HepG2 (cell line): ENCODE data around the gene NUP85. TPM values are rescaled to one million over a fixed set of nuclear protein-coding genes. Genes with fewer than 3 reads are reported as not detected.
A peak's percentile ranks its signal among the peaks of the same experiment; 100 is the strongest.

Experiments
- CBX2 ChIP-seq, 2 experiments: fragments of 200-600 bp in 1 of 2; sonication (generic); formaldehyde crosslinking in 1 of 2; IDR thresholded peaks; 2 replicates each; pipeline versions ENCODE4 v1.7.0 to v1.8.1; 2018 to 2022; ENCODE audit warnings: low read depth in 2 of 2, low read length in 1 of 2, mild to moderate bottlenecking in 1 of 2, missing genetic modification reagents in 1 of 2
- JARID2 ChIP-seq: sonication (generic); formaldehyde crosslinking; IDR thresholded peaks from 2 replicates; pipeline ENCODE4 v1.8.1; 2023; ENCODE audit warnings: missing genetic modification reagents, inconsistent platforms; ENCODE audit not compliant: insufficient replicate concordance
- PHF8 ChIP-seq: sonication (generic); formaldehyde crosslinking; IDR thresholded peaks from 2 replicates; pipeline ENCODE4 v1.5.0; 2020; ENCODE audit warnings: missing genetic modification reagents
- RFX5 ChIP-seq: IDR thresholded peaks from 2 replicates; pipeline ENCODE4 v1.6.1; 2011; ENCODE audit warnings: low read depth, low read length, improper control_type of control experiment
- SAP130 ChIP-seq: IDR thresholded peaks from 2 replicates; pipeline ENCODE4 v1.6.1; 2016; ENCODE audit warnings: low read depth
- SP4 ChIP-seq: sonication (generic); formaldehyde crosslinking; IDR thresholded peaks from 2 replicates; pipeline ENCODE4 v1.8.1; 2023; ENCODE audit warnings: mild to moderate bottlenecking, missing genetic modification reagents
- ZNF207 ChIP-seq: fragments of 450-650 bp; IDR thresholded peaks from 2 replicates; pipeline ENCODE4 v1.6.1; 2016; ENCODE audit warnings: antibody characterized with exemption, borderline replicate concordance
- ZNF253 ChIP-seq: sonication (generic); formaldehyde crosslinking; IDR thresholded peaks from 2 replicates; pipeline ENCODE4 v1.8.0; 2022; ENCODE audit warnings: mild to moderate bottlenecking, missing genetic modification reagents, borderline replicate concordance
- ZNF614 ChIP-seq: IDR thresholded peaks from 2 replicates; pipeline ENCODE4 v1.6.1; 2018; ENCODE audit warnings: missing biosample characterization, missing genetic modification reagents, inconsistent platforms, borderline replicate concordance
- ZNF615 ChIP-seq: sonication (generic); formaldehyde crosslinking; IDR thresholded peaks from 2 replicates; pipeline ENCODE4 v1.5.0; 2020; ENCODE audit warnings: mild to moderate bottlenecking, missing genetic modification reagents, borderline replicate concordance
- polyA plus RNA-seq, 8 experiments: library from polyadenylated mRNA; depleted of rRNA in 3 of 8; stranded (reverse) in 7 of 8; unstranded in 1 of 8; fragments of >200 nt; fragmentation: Illumina TruSeq in 4 of 8; extraction: Trizol in 4 of 8; gene quantifications; 2 replicates each; pipeline versions ENCODE4 v1.2.1 to v1.2.3, GENCODE V29; 2011 to 2016; ENCODE audit warnings: low read depth in 4 of 8, missing spikeins in 1 of 8, mixed read lengths in 1 of 8; ENCODE audit not compliant: insufficient read depth in 1 of 8
- total RNA-seq, 5 experiments: library from RNA; depleted of rRNA; stranded (reverse); fragments of >200 nt; fragmentation: Illumina TruSeq; extraction: Trizol; gene quantifications; 2 replicates each; pipeline ENCODE4 v1.2.3, GENCODE V29; 2016; ENCODE audit warnings: low read depth in 1 of 5
- TF ChIP-seq, protein P1 (sequence below): sonication (generic); formaldehyde crosslinking; IDR thresholded peaks from 2 replicates; pipeline ENCODE4 v1.4.0; 2020; ENCODE audit warnings: missing genetic modification reagents
- TF ChIP-seq, protein P2 (sequence below): sonication (generic); formaldehyde crosslinking; IDR thresholded peaks from 2 replicates; pipeline ENCODE4 v1.4.0; 2020; ENCODE audit warnings: missing genetic modification reagents, borderline replicate concordance
- TF ChIP-seq, protein P3 (sequence below): sonication (generic); formaldehyde crosslinking; IDR thresholded peaks from 2 replicates; pipeline ENCODE4 v1.5.1; 2020; ENCODE audit warnings: missing genetic modification reagents, mild to moderate bottlenecking, borderline replicate concordance
- TF ChIP-seq, protein P4 (sequence below): sonication (generic); formaldehyde crosslinking; IDR thresholded peaks from 2 replicates; pipeline ENCODE4 v1.4.0; 2020; ENCODE audit warnings: missing genetic modification reagents

NUP85 gene
- total and polyA plus RNA-seq, 2 of the 13 experiments (the other 11 are each of a cell fraction or from before 2014, with no cell fraction given) = 89.1 to 124 TPM

DNA sequence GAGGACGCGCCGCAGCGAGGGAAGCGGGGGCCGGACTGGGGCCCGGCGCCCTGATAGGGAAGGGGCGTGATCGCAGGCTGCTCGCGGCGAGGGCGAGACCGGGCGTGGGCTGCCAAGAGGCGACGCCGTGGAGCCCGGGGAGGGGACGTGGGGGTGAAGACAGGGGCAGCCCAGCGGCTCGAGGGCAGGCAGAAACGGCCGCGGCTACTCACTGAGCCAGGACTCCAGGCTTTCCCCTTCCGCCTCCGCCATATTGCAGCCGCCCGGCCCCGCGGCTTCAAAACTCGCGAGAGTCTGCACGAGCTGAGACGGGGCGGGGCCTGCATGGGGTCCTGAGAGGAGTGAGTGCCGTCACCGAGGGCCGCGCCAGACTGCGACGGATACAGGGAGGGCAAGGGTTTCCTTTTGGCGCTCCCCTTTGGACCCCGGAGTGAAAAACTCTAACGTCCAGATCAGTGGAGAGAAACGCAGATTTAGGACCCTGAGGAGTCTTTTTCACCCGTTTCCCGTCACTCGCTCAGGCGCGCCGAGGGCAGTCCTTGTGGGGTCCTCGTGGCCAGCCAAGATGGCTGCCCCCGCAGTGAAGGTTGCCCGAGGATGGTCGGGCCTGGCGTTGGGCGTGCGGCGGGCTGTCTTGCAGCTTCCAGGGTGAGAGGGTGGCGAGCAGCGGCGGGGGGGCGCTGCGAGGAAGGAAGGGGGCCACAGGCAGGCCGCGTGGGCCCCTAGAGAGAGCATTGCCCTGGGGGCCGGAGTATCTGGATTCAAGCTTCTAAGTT, 56.0 kb downstream of the NUP85 start, which contains the start of the genes GGA3 and MRPS7 (continued):
- TF ChIP-seq, protein P1, sequence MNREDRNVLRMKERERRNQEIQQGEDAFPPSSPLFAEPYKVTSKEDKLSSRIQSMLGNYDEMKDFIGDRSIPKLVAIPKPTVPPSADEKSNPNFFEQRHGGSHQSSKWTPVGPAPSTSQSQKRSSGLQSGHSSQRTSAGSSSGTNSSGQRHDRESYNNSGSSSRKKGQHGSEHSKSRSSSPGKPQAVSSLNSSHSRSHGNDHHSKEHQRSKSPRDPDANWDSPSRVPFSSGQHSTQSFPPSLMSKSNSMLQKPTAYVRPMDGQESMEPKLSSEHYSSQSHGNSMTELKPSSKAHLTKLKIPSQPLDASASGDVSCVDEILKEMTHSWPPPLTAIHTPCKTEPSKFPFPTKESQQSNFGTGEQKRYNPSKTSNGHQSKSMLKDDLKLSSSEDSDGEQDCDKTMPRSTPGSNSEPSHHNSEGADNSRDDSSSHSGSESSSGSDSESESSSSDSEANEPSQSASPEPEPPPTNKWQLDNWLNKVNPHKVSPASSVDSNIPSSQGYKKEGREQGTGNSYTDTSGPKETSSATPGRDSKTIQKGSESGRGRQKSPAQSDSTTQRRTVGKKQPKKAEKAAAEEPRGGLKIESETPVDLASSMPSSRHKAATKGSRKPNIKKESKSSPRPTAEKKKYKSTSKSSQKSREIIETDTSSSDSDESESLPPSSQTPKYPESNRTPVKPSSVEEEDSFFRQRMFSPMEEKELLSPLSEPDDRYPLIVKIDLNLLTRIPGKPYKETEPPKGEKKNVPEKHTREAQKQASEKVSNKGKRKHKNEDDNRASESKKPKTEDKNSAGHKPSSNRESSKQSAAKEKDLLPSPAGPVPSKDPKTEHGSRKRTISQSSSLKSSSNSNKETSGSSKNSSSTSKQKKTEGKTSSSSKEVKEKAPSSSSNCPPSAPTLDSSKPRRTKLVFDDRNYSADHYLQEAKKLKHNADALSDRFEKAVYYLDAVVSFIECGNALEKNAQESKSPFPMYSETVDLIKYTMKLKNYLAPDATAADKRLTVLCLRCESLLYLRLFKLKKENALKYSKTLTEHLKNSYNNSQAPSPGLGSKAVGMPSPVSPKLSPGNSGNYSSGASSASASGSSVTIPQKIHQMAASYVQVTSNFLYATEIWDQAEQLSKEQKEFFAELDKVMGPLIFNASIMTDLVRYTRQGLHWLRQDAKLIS (CRISPR knock-in tag) = peak; percentile 81
- TF ChIP-seq JARID2 (CRISPR knock-in tag) (no peak), ZNF253 (0 out of 2 replicates have a peak, but pooled peaks have one; percentile 14), PHF8 (CRISPR knock-in tag) (peak; percentile 93), CBX2 (IDR thresholded peaks at IDR 0.05; ENCODE audit: low read depth, low read length) (no peak), CBX2 (CRISPR knock-in tag; IDR thresholded peaks at IDR 0.05; ENCODE audit: low read depth) (peak; percentile 12; the same call in 1 of the 2 replicates), RFX5 (peak; percentile 27; the same call in 1 of the 2 replicates), SP4 (CRISPR knock-in tag) (peak; percentile 86), ZNF207 (no peak), ZNF614 (peak; percentile 79; the same call in 1 of the 2 replicates), ZNF615 (CRISPR knock-in tag) (no peak; the same call in 1 of the 2 replicates), SAP130 (CRISPR knock-in tag) (peak; percentile 89)
- TF ChIP-seq, protein P2, sequence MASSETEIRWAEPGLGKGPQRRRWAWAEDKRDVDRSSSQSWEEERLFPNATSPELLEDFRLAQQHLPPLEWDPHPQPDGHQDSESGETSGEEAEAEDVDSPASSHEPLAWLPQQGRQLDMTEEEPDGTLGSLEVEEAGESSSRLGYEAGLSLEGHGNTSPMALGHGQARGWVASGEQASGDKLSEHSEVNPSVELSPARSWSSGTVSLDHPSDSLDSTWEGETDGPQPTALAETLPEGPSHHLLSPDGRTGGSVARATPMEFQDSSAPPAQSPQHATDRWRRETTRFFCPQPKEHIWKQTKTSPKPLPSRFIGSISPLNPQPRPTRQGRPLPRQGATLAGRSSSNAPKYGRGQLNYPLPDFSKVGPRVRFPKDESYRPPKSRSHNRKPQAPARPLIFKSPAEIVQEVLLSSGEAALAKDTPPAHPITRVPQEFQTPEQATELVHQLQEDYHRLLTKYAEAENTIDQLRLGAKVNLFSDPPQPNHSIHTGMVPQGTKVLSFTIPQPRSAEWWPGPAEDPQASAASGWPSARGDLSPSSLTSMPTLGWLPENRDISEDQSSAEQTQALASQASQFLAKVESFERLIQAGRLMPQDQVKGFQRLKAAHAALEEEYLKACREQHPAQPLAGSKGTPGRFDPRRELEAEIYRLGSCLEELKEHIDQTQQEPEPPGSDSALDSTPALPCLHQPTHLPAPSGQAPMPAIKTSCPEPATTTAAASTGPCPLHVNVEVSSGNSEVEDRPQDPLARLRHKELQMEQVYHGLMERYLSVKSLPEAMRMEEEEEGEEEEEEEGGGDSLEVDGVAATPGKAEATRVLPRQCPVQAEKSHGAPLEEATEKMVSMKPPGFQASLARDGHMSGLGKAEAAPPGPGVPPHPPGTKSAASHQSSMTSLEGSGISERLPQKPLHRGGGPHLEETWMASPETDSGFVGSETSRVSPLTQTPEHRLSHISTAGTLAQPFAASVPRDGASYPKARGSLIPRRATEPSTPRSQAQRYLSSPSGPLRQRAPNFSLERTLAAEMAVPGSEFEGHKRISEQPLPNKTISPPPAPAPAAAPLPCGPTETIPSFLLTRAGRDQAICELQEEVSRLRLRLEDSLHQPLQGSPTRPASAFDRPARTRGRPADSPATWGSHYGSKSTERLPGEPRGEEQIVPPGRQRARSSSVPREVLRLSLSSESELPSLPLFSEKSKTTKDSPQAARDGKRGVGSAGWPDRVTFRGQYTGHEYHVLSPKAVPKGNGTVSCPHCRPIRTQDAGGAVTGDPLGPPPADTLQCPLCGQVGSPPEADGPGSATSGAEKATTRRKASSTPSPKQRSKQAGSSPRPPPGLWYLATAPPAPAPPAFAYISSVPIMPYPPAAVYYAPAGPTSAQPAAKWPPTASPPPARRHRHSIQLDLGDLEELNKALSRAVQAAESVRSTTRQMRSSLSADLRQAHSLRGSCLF = no peak
- TF ChIP-seq, protein P3, sequence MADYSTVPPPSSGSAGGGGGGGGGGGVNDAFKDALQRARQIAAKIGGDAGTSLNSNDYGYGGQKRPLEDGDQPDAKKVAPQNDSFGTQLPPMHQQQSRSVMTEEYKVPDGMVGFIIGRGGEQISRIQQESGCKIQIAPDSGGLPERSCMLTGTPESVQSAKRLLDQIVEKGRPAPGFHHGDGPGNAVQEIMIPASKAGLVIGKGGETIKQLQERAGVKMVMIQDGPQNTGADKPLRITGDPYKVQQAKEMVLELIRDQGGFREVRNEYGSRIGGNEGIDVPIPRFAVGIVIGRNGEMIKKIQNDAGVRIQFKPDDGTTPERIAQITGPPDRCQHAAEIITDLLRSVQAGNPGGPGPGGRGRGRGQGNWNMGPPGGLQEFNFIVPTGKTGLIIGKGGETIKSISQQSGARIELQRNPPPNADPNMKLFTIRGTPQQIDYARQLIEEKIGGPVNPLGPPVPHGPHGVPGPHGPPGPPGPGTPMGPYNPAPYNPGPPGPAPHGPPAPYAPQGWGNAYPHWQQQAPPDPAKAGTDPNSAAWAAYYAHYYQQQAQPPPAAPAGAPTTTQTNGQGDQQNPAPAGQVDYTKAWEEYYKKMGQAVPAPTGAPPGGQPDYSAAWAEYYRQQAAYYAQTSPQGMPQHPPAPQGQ = peak; percentile 18; the same call in 1 of the 2 replicates
- TF ChIP-seq, protein P4, sequence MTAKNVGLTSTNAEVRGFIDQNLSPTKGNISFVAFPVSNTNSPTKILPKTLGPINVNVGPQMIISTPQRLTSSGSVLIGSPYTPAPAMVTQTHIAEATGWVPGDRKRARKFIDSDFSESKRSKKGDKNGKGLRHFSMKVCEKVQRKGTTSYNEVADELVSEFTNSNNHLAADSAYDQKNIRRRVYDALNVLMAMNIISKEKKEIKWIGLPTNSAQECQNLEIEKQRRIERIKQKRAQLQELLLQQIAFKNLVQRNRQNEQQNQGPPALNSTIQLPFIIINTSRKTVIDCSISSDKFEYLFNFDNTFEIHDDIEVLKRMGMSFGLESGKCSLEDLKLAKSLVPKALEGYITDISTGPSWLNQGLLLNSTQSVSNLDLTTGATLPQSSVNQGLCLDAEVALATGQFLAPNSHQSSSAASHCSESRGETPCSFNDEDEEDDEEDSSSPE = peak; percentile 49; the same call in 1 of the 2 replicates
